A549 (cell line): ENCODE results near the gene ITGA2B. TPM values are rescaled to one million over a fixed set of nuclear protein-coding genes. Genes with fewer than 3 reads are reported as not detected.
"Not testable (repeated sequence)": the region's sequence is repeated elsewhere in the genome, so short reads cannot be mapped to it uniquely, and the experiment has no call there.

Experiments
- ATAC-seq, 2 experiments: fragments of 200-7000 bp in 1 of 2; fragments of >200 bp in 1 of 2; cut with Nextera tagmentation in 1 of 2; cut with Tn5 transposase in 1 of 2; 3 replicates each; pipeline versions ENCODE4 v1.8.0 to v1.9.1; 2018 to 2020; ENCODE audit warnings: mild to moderate bottlenecking in 1 of 2, moderate library complexity in 1 of 2
- CTCF ChIA-PET: fragments of 300-600 bp; sonication (Branson Sonifier 250); formaldehyde crosslinking; extraction: SDS; loops from one replicate; lab custom pipeline; 2021; ENCODE audit warnings: antibody characterized with exemption, inconsistent platforms; lab: Yijun Ruan, JAX
- POLR2A ChIA-PET: fragments of 350-600 bp; formaldehyde crosslinking; extraction: SDS; loops from one replicate; lab custom pipeline; 2021; ENCODE audit warnings: antibody characterized with exemption, inconsistent platforms; lab: Yijun Ruan, JAX
- DNase-seq, 2 experiments: peaks; one replicate each; pipeline versions ENCODE4 v3.0.0 to v3.0.0-alpha.2; 2011 to 2016; ENCODE audit warnings: low read depth in 1 of 2, low spot score in 1 of 2
- FAIRE-seq: peaks from 2 replicates; lab custom pipeline; 2011; peaks lifted over from hg19 to GRCh38; lab: Jason Lieb, UNC
- H3K27ac ChIP-seq, 2 experiments: fragments of >200 bp; sonication (Bioruptor Twin); formaldehyde crosslinking; 3 replicates each; pipeline ENCODE4 v1.5.1; 2016 to 2017
- H3K4me1 ChIP-seq: fragments of >200 bp; sonication (Bioruptor Twin); formaldehyde crosslinking; 3 replicates; pipeline ENCODE4 v1.6.1; 2016
- H3K4me2 ChIP-seq: fragments of >200 bp; sonication (Bioruptor Twin); formaldehyde crosslinking; 3 replicates; pipeline ENCODE4 v1.6.1; 2016
- H3K4me3 ChIP-seq: fragments of >200 bp; sonication (Bioruptor Twin); formaldehyde crosslinking; 3 replicates; pipeline ENCODE4 v1.5.1; 2016
- H3K9me3 ChIP-seq: fragments of >200 bp; sonication (Bioruptor Twin); formaldehyde crosslinking; 3 replicates; pipeline ENCODE4 v1.6.1; 2016
- CEBPB ChIP-seq, 2 experiments: fragments of >200 bp in 1 of 2; sonication (Bioruptor Twin) in 1 of 2; formaldehyde crosslinking in 1 of 2; IDR thresholded peaks; 2 replicates each; pipeline ENCODE4 v1.6.1; 2012 to 2016
- EHMT2 ChIP-seq: fragments of 200-600 bp; sonication (generic); IDR thresholded peaks from 2 replicates; pipeline ENCODE4 v1.6.1; 2016; ENCODE audit warnings: antibody characterized with exemption, low read depth, mild to moderate bottlenecking, moderate library complexity
- FOSL2 ChIP-seq, 2 experiments: fragments of 450-650 bp in 1 of 2; fragments of >200 bp in 1 of 2; sonication (Bioruptor Twin) in 1 of 2; formaldehyde crosslinking; IDR thresholded peaks; 2 replicates each; pipeline versions ENCODE4 v1.5.0 to v1.6.1; 2016 to 2020; ENCODE audit warnings: mild to moderate bottlenecking in 1 of 2, moderate library complexity in 1 of 2
- FOXS1 ChIP-seq: fragments of 250-450 bp; sonication (Bioruptor Pico); IDR thresholded peaks from 2 replicates; pipeline ENCODE4 v1.5.0; 2020; ENCODE audit warnings: mild to moderate bottlenecking, moderate library complexity
- HEYL ChIP-seq: fragments of 250-450 bp; sonication (Bioruptor Pico); IDR thresholded peaks from 2 replicates; pipeline ENCODE4 v1.8.0; 2021; ENCODE audit warnings: mild to moderate bottlenecking, moderate library complexity
- HMGXB4 ChIP-seq: fragments of 250-450 bp; sonication (Bioruptor Pico); IDR thresholded peaks from 2 replicates; pipeline ENCODE4 v1.5.0; 2021; ENCODE audit warnings: mild to moderate bottlenecking, moderate library complexity, borderline replicate concordance
- NR3C1 ChIP-seq: fragments of >200 bp; sonication (Bioruptor Twin); formaldehyde crosslinking; IDR thresholded peaks from 3 replicates; pipeline ENCODE4 v1.6.1; 2017
- PHF8 ChIP-seq: fragments of 200-600 bp; sonication (generic); IDR thresholded peaks from 2 replicates; pipeline ENCODE4 v1.6.1; 2016; ENCODE audit warnings: low read depth, mild to moderate bottlenecking, antibody characterized with exemption, moderate library complexity, borderline replicate concordance
- REST ChIP-seq: fragments of 200-600 bp; sonication (generic); IDR thresholded peaks from 2 replicates; pipeline ENCODE4 v1.6.1; 2016; ENCODE audit warnings: antibody characterized with exemption, mild to moderate bottlenecking, moderate library complexity
- RFX5 ChIP-seq: fragments of 450-650 bp; IDR thresholded peaks from 2 replicates; pipeline ENCODE4 v1.7.1; 2014; ENCODE audit warnings: antibody characterized with exemption, mild to moderate bottlenecking, moderate library complexity
- SMC3 ChIP-seq: fragments of >200 bp; sonication (Bioruptor Twin); formaldehyde crosslinking; IDR thresholded peaks from 3 replicates; pipeline ENCODE4 v1.6.1; 2018; ENCODE audit warnings: inconsistent platforms
- ZSCAN20 ChIP-seq: fragments of 250-450 bp; sonication (Bioruptor Pico); IDR thresholded peaks from 2 replicates; pipeline ENCODE4 v1.8.0; 2022; ENCODE audit warnings: mild to moderate bottlenecking, moderate library complexity
- WGBS: methylation state at CpG from one replicate; pipeline ENCODE4 v1.1.6; 2017; ENCODE audit errors: missing lambda C conversion rate; 5-methylcytosine and 5-hydroxymethylcytosine counted together
- polyA plus RNA-seq, 4 experiments: library from polyadenylated mRNA; depleted of rRNA in 3 of 4; stranded (reverse); fragments of >200 nt; fragmentation: RNase III in 1 of 4; extraction: RNeasy Plus Mini Kit Qiagen cat#74134 plus additional on column Dnase treatment in 1 of 4; gene quantifications; 2 replicates in 3 of 4; 3 replicates in 1 of 4; pipeline ENCODE4 v1.2.3, GENCODE V29; 2011 to 2017
- TF ChIP-seq, protein P1 (sequence below): fragments of 450-650 bp; IDR thresholded peaks from 2 replicates; pipeline ENCODE4 v1.6.1; 2014; ENCODE audit warnings: antibody characterized with exemption
- TF ChIP-seq, protein P2 (sequence below): fragments of >200 bp; sonication (Bioruptor Twin); formaldehyde crosslinking; IDR thresholded peaks from 3 replicates; pipeline ENCODE4 v1.5.1; 2016

The ITGA2B gene
- polyA plus RNA-seq, 2 of the 4 experiments (the other 2 are of a cell fraction), result 1.3 to 4.1 TPM

DNA sequence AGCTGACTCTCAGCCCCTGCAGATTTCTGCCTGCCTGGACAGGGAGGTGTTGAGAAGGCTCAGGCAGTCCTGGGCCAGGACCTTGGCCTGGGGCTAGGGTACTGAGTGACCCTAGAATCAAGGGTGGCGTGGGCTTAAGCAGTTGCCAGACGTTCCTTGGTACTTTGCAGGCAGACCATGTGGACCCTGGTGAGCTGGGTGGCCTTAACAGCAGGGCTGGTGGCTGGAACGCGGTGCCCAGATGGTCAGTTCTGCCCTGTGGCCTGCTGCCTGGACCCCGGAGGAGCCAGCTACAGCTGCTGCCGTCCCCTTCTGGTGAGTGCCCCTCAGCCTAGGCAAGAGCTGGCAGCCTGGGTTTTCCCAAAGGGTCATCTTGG, 40.5 kb downstream of the ITGA2B start:
- no peaks in the 10 kb centered on the region for H3K9me3 ChIP-seq
- no peak overlapping the region for H3K27ac ChIP-seq
- TF ChIP-seq, protein P1, sequence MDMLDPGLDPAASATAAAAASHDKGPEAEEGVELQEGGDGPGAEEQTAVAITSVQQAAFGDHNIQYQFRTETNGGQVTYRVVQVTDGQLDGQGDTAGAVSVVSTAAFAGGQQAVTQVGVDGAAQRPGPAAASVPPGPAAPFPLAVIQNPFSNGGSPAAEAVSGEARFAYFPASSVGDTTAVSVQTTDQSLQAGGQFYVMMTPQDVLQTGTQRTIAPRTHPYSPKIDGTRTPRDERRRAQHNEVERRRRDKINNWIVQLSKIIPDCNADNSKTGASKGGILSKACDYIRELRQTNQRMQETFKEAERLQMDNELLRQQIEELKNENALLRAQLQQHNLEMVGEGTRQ, result no peak
- no peak for TF ChIP-seq CEBPB (IDR thresholded peaks at IDR 0.05)
- no peak for TF ChIP-seq REST
- no peak for TF ChIP-seq EHMT2
- TF ChIP-seq NR3C1, result no peak
- TF ChIP-seq HEYL (CRISPR knock-in tag), result no peak
- no peak for TF ChIP-seq FOSL2 (IDR thresholded peaks at IDR 0.05)
- no peak for TF ChIP-seq FOSL2 (CRISPR knock-in tag; IDR thresholded peaks at IDR 0.05)
- no peak for TF ChIP-seq HMGXB4 (CRISPR knock-in tag)
- TF ChIP-seq ZSCAN20 (CRISPR knock-in tag), result no peak
- no peak for TF ChIP-seq FOXS1 (CRISPR knock-in tag)
- TF ChIP-seq, protein P2, sequence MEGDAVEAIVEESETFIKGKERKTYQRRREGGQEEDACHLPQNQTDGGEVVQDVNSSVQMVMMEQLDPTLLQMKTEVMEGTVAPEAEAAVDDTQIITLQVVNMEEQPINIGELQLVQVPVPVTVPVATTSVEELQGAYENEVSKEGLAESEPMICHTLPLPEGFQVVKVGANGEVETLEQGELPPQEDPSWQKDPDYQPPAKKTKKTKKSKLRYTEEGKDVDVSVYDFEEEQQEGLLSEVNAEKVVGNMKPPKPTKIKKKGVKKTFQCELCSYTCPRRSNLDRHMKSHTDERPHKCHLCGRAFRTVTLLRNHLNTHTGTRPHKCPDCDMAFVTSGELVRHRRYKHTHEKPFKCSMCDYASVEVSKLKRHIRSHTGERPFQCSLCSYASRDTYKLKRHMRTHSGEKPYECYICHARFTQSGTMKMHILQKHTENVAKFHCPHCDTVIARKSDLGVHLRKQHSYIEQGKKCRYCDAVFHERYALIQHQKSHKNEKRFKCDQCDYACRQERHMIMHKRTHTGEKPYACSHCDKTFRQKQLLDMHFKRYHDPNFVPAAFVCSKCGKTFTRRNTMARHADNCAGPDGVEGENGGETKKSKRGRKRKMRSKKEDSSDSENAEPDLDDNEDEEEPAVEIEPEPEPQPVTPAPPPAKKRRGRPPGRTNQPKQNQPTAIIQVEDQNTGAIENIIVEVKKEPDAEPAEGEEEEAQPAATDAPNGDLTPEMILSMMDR, result no peak
- TF ChIP-seq PHF8, result no peak
- no peak for TF ChIP-seq SMC3
- ChIA-PET POLR2A (no interaction called here), CTCF (interaction anchor here (0.6 to 17.9 kb wide), 13 partner anchors 14 to 310 kb away, joined by 3 to 327 read pairs (median 4); partner anchors contain the start of gene FAM171A2)
- no peak for ATAC-seq
- 87% methylated on average over 6 of the region's 6 CpGs for WGBS
- no peak overlapping the region for H3K4me2 ChIP-seq
- DNase-seq, result no peak
- H3K4me1 ChIP-seq, result peaks cover 9% of the 10 kb centered on the region
- H3K4me3 ChIP-seq, result no peak overlapping the region
- no peak for FAIRE-seq

DNA sequence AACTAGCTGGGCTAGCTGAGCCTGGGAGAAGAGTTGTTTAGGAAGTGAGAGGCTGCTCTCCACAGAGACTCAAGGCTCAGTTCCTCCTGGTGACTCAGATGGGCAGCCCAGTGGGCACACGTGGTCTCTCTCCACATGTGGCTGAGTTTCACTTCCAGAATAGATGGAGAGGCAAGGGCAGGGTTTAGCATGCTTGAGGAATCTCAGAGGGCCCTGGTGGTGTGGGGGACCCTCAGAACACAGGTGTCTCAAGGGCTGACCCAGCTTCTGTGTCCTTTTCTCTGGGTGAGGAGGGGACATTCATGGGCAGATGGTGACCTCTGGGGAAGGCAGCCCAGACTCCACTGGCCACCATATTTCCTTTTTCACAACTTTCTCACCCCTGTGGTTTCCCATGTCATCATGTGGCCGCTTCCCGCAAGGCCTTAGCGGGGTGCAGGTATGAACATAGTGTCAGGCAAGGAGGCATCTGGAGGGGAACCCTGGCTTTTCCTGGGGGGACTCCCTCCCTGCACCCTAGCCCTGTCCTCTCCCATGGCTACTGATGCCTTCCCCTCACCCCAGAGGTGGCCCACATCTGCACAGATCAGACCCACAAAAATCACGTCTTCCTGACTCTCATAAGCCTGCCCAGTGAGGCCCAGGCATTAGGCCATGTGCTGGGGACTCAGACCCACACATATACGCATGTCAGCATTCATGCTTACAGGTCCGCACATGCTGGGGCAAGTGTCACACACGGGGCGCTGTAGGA, 41.0 kb downstream of the ITGA2B start:
- TF ChIP-seq RFX5, result no peak
- TF ChIP-seq, protein P1, result 0 out of 2 replicates have a peak, but pooled peaks have one; percentile 23
- no peak overlapping the region for H3K4me3 ChIP-seq
- H3K4me2 ChIP-seq, result no peak overlapping the region
- peaks cover 9% of the 10 kb centered on the region for H3K4me1 ChIP-seq
- CTCF ChIA-PET, result interaction anchor here (0.7 to 17.9 kb wide), 9 partner anchors 14 to 310 kb away, joined by 3 to 327 read pairs (median 4); partner anchors contain the start of gene FAM171A2
- H3K27ac ChIP-seq, result no peak overlapping the region
- no peak for DNase-seq
- ATAC-seq, result no peak
- POLR2A ChIA-PET, result no interaction called here
- FAIRE-seq, result no peak
- no peaks in the 10 kb centered on the region for H3K9me3 ChIP-seq
- WGBS, result 90% methylated on average over 9 of the region's 9 CpGs

- not testable (repeated sequence) for FAIRE-seq, H3K4me3 ChIP-seq, H3K9me3 ChIP-seq, ATAC-seq, DNase-seq, H3K27ac ChIP-seq, H3K4me2 ChIP-seq, H3K4me1 ChIP-seq
- CTCF ChIA-PET, result interaction anchor here (0.6 to 17.9 kb wide), 7 partner anchors 14 to 199 kb away, joined by 3 to 327 read pairs (median 4); partner anchors contain the start of gene FAM171A2
- POLR2A ChIA-PET, result interaction anchor here (0.6 kb wide), 1 partner anchor 277 kb away, joined by 3 read pairs; no protein-coding TSS in a partner anchor
- WGBS, result 74% methylated on average over 18 of the region's 18 CpGs
These were observed 42.0 kb downstream of the ITGA2B start for GRCh38 chr17:44347206-44348055.
